ENCODE measurements around the gene POLK.

- TF ChIP-seq HNF4G (IDR thresholded peaks at IDR 0.05) (no peak), CTCF (IDR thresholded peaks at IDR 0.05; ENCODE audit: low read depth, low read length, missing input control) (no peak), TAF1 (conservative IDR thresholded peaks at IDR 0.05) (no peak), JUND (IDR thresholded peaks at IDR 0.05) (no peak), RAD21 (IDR thresholded peaks at IDR 0.05) (no peak), GABPA (IDR thresholded peaks at IDR 0.05 in 1 of 2, conservative IDR thresholded peaks at IDR 0.05 in 1 of 2) (no peak), REST (IDR thresholded peaks at IDR 0.05) (no peak), ATF3 (IDR thresholded peaks at IDR 0.05) (no peak), EGR1 (IDR thresholded peaks at IDR 0.05; ENCODE audit: low read depth in 2 of 2) (no peak)
Measured at GRCh38 chr5:75588666-75589065, 77.0 kb downstream of the POLK start.
